Suppressor macrophage treated with lipopolysaccharide for 1 hour (primary cell): Measurements from ENCODE around the gene PRSS22.
A peak's percentile ranks its signal among the peaks of the same experiment; 100 is the strongest.

Source experiments
- DNase-seq, 3 donors: peaks; one replicate each; pipeline ENCODE4 v3.0.0-alpha.2; 2020 to 2022

Gene PRSS22

GRCh38 chr16:2813771-2814221 lies 44.2 kb downstream of the PRSS22 start:
- peak in 1 of 3 donors; percentile 21 for DNase-seq

- DNase-seq = no peak
Measured at GRCh38 chr16:2811703-2812471, 46.1 kb downstream of the PRSS22 start.

GRCh38 chr16:2810651-2811050 lies 47.3 kb downstream of the PRSS22 start:
- DNase-seq = no peak

- DNase-seq = no peak
Measured at GRCh38 chr16:2809149-2809760, 48.7 kb downstream of the PRSS22 start.

GRCh38 chr16:2808181-2808580 lies 49.8 kb downstream of the PRSS22 start:
- no peak for DNase-seq

- DNase-seq = no peak
Measured at GRCh38 chr16:2806286-2806685, 51.7 kb downstream of the PRSS22 start.

GRCh38 chr16:2804728-2805127 lies 53.2 kb downstream of the PRSS22 start:
- DNase-seq = no peak

- DNase-seq = no peak
Measured at GRCh38 chr16:2803545-2804195, 54.3 kb downstream of the PRSS22 start.
